ENCODE data around the gene NT5DC4.
"Not testable (repeated sequence)": the region's sequence is repeated elsewhere in the genome, so short reads cannot be mapped to it uniquely, and the experiment has no call there.

NT5DC4 gene

DNA sequence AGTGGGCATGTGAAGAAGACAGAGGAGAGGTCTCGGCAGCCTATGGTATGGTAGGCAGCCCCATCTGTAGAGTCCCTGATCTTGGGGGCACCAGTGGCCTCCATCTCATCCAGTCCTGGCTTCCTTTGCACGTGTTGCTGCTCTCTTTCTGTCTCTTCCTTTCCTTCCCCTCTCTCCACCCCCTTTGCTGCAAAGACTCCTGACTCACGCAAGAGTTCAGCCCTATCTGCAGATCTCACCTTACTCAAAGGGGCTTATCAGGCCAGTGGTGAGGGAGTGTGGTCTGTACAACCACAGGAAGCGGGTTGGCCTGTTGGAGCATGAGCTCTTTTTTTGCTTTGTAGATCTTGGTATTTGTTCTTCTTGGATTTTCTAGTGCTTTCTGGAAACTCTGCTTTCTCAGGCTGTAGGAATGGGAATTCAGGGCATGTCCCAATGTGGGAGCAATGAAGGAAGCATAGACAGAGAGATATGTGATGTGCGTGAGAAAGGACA, 14.6 kb upstream of the NT5DC4 start:
- H3K4me3 ChIP-seq (ENCODE audit: low read length): no peak overlapping the region
- H3K4me1 ChIP-seq (ENCODE audit: control insufficient read depth, insufficient read depth, low read length): peaks cover 3% of the 10 kb centered on the region

GRCh38 chr2:112706947-112707346, 13.9 kb upstream of the NT5DC4 start:
- H3K36me3 ChIP-seq (ENCODE audit: control insufficient read depth, insufficient read depth, low read length); H3K27me3 ChIP-seq (ENCODE audit: control insufficient read depth, insufficient read depth, low read length); H3K4me3 ChIP-seq (ENCODE audit: low read length); H3K9me3 ChIP-seq (ENCODE audit: control insufficient read depth, low read length); H3K9ac ChIP-seq (ENCODE audit: low read length); H3K4me1 ChIP-seq (ENCODE audit: control insufficient read depth, insufficient read depth, low read length): not testable (repeated sequence)

More for the DNA sequence above, 14.6 kb upstream of the NT5DC4 start:
- no peaks in the 10 kb centered on the region for H3K27me3 ChIP-seq (ENCODE audit: control insufficient read depth, insufficient read depth, low read length)
- H3K36me3 ChIP-seq (ENCODE audit: control insufficient read depth, insufficient read depth, low read length): no peaks in the 10 kb centered on the region
- no peak overlapping the region for H3K9ac ChIP-seq (ENCODE audit: low read length)
- H3K9me3 ChIP-seq (ENCODE audit: control insufficient read depth, low read length): no peaks in the 10 kb centered on the region

DNA sequence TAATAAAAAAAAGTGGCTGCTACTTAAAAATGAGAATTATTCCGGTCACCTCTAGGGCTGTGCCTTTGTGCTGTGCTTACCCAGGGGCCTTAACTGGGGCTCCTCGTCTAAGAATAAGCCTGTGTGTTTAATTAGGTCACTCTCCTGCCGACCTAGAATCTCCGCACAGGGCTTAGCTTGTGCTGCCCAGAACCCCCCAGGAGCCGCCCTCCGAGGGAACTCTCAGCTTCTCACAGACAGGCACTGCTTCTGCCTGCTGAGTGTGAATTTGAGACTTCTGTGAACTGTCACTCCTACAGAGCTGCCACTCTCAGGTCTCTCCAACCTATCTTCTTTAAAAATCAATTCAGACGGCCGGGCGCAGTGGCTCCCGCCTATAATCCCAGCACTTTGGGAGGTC, 11.9 kb upstream of the NT5DC4 start:
- peaks cover 3% of the 10 kb centered on the region for H3K4me1 ChIP-seq (ENCODE audit: control insufficient read depth, insufficient read depth, low read length)
- no peaks in the 10 kb centered on the region for H3K9me3 ChIP-seq (ENCODE audit: control insufficient read depth, low read length)
- H3K36me3 ChIP-seq (ENCODE audit: control insufficient read depth, insufficient read depth, low read length): no peaks in the 10 kb centered on the region
- no peak overlapping the region for H3K4me3 ChIP-seq (ENCODE audit: low read length)
- H3K27me3 ChIP-seq (ENCODE audit: control insufficient read depth, insufficient read depth, low read length): no peaks in the 10 kb centered on the region
- H3K9ac ChIP-seq (ENCODE audit: low read length): no peak overlapping the region

DNA sequence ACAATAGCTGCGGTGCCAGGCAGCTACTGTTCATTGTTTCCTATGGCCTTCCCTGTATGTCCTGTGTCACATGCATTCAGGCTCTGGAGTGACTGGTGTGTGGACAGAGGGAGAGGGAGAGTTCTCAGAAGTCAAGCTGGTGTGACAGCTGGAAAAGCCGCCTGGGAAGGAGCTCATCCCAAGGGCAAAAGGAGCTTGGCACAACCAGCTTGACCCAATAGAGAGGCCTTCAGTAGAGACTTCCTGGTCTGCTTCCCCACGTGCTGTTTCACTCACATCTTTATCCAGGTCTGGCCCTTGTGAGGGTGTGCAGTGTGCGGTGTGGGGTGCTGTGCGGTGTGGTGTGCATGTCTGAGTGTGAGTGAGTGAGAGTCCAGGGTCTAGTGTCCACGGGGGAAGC, 11.1 kb upstream of the NT5DC4 start:
- H3K9me3 ChIP-seq (ENCODE audit: control insufficient read depth, low read length): no peaks in the 10 kb centered on the region
- peaks cover 3% of the 10 kb centered on the region for H3K4me1 ChIP-seq (ENCODE audit: control insufficient read depth, insufficient read depth, low read length)
- H3K36me3 ChIP-seq (ENCODE audit: control insufficient read depth, insufficient read depth, low read length): no peaks in the 10 kb centered on the region
- H3K4me3 ChIP-seq (ENCODE audit: low read length): no peak overlapping the region
- no peak overlapping the region for H3K9ac ChIP-seq (ENCODE audit: low read length)
- H3K27me3 ChIP-seq (ENCODE audit: control insufficient read depth, insufficient read depth, low read length): no peaks in the 10 kb centered on the region

DNA sequence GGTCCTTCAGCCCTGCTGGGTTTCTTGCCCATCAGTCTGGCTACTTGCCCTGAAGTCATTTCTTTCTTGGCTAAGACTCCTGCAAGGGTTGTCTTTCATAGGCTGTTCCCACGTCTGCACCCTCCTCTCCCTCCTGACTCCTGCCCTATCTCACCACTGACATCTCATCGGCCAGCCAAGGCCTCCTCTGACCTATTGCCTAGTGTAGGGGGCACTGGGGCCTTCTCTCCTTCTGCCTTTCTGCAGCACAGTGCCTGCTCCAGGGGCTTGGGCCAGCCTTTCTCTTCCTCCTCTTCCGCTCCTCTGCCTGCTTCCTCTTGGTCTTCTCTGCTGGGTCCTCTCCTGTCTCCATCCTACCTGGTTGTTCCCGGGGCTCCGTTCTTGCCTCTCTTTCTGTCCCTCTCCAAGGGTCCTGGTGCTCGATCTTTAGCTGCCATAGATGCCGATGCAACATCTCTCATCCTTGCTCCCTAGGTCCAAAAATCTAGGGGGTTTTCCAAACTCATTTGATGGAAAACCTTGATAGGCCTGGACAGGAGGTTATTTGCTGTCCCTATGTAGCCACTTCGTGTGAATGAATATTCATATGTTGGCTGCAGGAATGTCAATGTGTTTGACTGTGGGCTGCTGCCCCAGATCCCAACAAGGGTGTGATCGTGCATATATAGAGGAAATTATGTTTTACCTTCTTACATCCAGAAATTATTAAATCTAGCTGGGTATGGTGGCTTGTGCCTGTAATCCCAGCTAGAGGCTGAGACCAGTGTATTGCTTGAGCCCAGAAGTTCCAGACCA, 9.7 kb upstream of the NT5DC4 start:
- Histone ChIP-seq H3K9me3 (ENCODE audit: control insufficient read depth, low read length) (no peaks in the 10 kb centered on the region), H3K27me3 (ENCODE audit: control insufficient read depth, insufficient read depth, low read length) (no peaks in the 10 kb centered on the region), H3K4me1 (ENCODE audit: control insufficient read depth, insufficient read depth, low read length) (peaks cover 1% of the 10 kb centered on the region), H3K36me3 (ENCODE audit: control insufficient read depth, insufficient read depth, low read length) (no peaks in the 10 kb centered on the region), H3K4me3 (ENCODE audit: low read length) (no peak overlapping the region), H3K9ac (ENCODE audit: low read length) (no peak overlapping the region)

- Histone ChIP-seq H3K9ac (ENCODE audit: low read length) (no peak overlapping the region), H3K36me3 (ENCODE audit: control insufficient read depth, insufficient read depth, low read length) (no peaks in the 10 kb centered on the region), H3K9me3 (ENCODE audit: control insufficient read depth, low read length) (no peaks in the 10 kb centered on the region), H3K4me1 (ENCODE audit: control insufficient read depth, insufficient read depth, low read length) (no peaks in the 10 kb centered on the region), H3K27me3 (ENCODE audit: control insufficient read depth, insufficient read depth, low read length) (no peaks in the 10 kb centered on the region), H3K4me3 (ENCODE audit: low read length) (no peak overlapping the region)
These were observed 8.4 kb upstream of the NT5DC4 start for GRCh38 chr2:112712465-112712864.

DNA sequence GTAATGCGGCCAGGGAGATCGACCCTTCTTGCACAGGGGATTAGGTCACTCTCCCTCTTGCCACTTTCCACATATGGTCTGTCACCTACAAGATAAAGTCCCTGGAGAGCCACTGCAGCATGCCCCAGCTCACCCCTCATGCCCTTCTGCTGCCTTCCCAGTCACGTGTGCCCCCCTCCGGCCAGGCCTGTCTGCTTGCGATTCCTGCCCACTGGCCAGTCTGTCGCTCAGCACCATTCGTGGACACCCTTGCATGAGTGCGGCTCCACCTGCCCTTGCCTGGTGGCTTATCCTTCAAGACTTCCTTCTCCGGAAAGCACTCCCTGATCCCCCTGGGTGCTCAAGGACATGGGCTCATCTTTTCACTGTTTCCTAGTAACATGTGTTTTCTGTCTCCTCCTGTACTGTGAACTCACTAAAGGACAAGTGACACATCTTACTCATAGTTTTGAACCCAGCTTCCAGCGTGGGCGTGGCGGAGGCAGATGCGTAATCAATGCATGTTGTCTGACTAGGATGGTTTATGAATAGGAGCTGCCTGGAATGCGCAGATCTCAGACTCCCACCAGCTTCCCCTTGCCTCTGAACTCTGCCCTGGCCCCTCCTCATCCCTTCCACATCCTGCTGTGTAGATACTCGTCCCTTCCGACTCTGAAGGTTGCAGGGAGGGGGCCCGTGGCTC, 7.8 kb upstream of the NT5DC4 start:
- H3K9ac ChIP-seq (ENCODE audit: low read length): no peak overlapping the region
- no peaks in the 10 kb centered on the region for H3K27me3 ChIP-seq (ENCODE audit: control insufficient read depth, insufficient read depth, low read length)
- H3K4me1 ChIP-seq (ENCODE audit: control insufficient read depth, insufficient read depth, low read length): no peaks in the 10 kb centered on the region
- no peak overlapping the region for H3K4me3 ChIP-seq (ENCODE audit: low read length)
- H3K36me3 ChIP-seq (ENCODE audit: control insufficient read depth, insufficient read depth, low read length): no peaks in the 10 kb centered on the region
- no peaks in the 10 kb centered on the region for H3K9me3 ChIP-seq (ENCODE audit: control insufficient read depth, low read length)

DNA sequence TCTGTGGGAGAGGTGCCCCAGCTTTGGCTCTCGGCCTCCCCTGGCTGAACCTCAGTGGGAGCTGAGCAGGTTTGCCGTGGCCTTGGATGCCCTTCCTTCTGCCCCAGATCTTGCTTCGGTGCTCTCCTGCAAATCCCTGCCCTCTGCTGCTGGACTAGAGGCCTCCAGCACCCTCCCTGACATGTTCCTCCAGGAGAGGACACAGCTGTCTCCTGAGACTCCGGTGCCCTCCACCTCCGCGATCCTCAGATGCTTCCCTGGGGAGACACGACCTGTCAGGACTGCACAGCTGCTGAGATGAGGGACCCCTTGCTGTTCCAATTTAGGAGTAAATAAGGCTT, 7.3 kb upstream of the NT5DC4 start:
- Histone ChIP-seq H3K9ac (ENCODE audit: low read length) (no peak overlapping the region), H3K4me3 (ENCODE audit: low read length) (no peak overlapping the region), H3K27me3 (ENCODE audit: control insufficient read depth, insufficient read depth, low read length) (no peaks in the 10 kb centered on the region), H3K36me3 (ENCODE audit: control insufficient read depth, insufficient read depth, low read length) (no peaks in the 10 kb centered on the region), H3K9me3 (ENCODE audit: control insufficient read depth, low read length) (no peaks in the 10 kb centered on the region), H3K4me1 (ENCODE audit: control insufficient read depth, insufficient read depth, low read length) (no peaks in the 10 kb centered on the region)

DNA sequence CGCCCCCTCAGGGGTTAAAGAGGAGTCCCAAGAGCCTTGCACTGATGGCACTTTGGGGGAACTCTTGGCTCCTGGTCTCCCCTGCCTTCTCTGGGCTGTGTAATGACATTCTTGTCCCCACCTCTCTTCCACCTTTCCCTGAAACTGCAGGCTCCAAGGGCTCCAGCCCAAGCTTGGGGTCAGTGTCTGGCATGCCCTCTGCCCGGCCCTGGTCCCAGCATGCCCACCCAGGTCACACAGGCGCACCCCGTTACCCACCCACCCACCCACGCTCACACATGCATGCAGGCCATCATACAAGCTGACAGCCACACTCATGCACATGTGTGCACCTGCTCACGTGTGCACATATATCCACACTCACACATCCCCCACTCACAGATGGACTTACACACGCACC, 6.9 kb upstream of the NT5DC4 start:
- Histone ChIP-seq H3K36me3 (ENCODE audit: control insufficient read depth, insufficient read depth, low read length) (no peaks in the 10 kb centered on the region), H3K9me3 (ENCODE audit: control insufficient read depth, low read length) (no peaks in the 10 kb centered on the region), H3K9ac (ENCODE audit: low read length) (no peak overlapping the region), H3K4me1 (ENCODE audit: control insufficient read depth, insufficient read depth, low read length) (no peaks in the 10 kb centered on the region), H3K27me3 (ENCODE audit: control insufficient read depth, insufficient read depth, low read length) (no peaks in the 10 kb centered on the region), H3K4me3 (ENCODE audit: low read length) (no peak overlapping the region)

- Histone ChIP-seq H3K27me3 (ENCODE audit: control insufficient read depth, insufficient read depth, low read length) (no peaks in the 10 kb centered on the region), H3K36me3 (ENCODE audit: control insufficient read depth, insufficient read depth, low read length) (no peaks in the 10 kb centered on the region), H3K4me3 (ENCODE audit: low read length) (no peak overlapping the region), H3K4me1 (ENCODE audit: control insufficient read depth, insufficient read depth, low read length) (no peaks in the 10 kb centered on the region), H3K9ac (ENCODE audit: low read length) (no peak overlapping the region), H3K9me3 (ENCODE audit: control insufficient read depth, low read length) (no peaks in the 10 kb centered on the region)
These were observed 6.5 kb upstream of the NT5DC4 start for GRCh38 chr2:112714331-112714730.

DNA sequence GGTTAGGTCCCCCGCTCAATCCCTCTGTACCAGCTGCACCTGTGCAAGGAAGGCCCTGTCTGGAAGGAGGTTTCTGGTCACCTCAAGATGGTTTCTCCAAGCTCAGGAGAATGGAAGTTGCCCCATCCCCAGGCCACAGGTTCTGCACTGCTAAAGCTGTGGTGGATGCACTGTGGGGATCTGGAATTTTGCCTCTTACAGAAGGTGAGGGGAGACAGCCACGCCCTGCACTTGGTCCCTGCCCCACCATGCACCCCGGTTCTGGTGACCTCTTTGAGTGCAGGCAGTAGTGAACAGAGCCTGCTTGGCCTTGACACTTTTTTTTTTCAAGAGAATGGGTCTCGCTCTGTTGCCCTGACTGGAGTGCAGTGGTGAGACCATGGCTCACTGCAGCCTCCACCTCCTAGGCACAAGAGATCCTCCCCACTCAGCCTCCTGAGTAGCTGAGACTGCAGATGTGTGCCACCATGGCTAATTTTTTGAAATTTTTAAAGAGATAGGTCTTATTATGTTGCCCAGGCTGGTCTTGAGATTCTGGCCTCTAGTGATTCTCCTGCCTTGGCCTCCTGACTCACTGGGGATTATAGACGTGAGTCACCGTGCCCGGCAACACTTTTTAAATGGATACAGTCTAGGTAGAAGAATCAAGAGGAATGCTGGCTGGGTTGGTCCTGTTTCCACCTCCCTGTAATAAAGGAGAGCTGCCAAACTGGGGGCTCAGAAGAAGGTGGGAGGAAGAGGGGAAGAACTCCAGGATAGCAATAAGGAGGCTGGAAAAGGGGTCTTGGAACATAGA, 5.8 kb upstream of the NT5DC4 start:
- H3K9me3 ChIP-seq (ENCODE audit: control insufficient read depth, low read length): no peaks in the 10 kb centered on the region
- no peaks in the 10 kb centered on the region for H3K36me3 ChIP-seq (ENCODE audit: control insufficient read depth, insufficient read depth, low read length)
- no peak overlapping the region for H3K4me3 ChIP-seq (ENCODE audit: low read length)
- H3K9ac ChIP-seq (ENCODE audit: low read length): no peak overlapping the region
- no peaks in the 10 kb centered on the region for H3K27me3 ChIP-seq (ENCODE audit: control insufficient read depth, insufficient read depth, low read length)
- H3K4me1 ChIP-seq (ENCODE audit: control insufficient read depth, insufficient read depth, low read length): no peaks in the 10 kb centered on the region

DNA sequence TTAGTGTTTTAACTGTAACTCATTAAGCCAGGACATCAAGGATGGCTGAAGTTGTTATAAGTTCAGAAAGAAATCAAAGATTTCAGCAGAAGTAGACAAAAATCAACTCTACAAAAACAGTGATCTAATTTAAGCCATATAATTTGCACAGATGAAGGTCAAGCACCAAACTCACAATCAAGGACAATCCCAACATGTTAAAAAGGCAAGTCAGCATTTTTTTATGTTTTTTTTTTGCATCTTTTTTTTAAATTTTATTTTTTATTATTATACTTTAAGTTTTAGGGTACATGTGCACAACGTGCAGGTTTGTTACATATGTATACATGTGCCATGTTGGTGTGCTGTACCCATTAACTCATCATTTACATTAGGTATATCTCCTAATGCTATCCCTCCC, 4.7 kb upstream of the NT5DC4 start:
- H3K36me3 ChIP-seq (ENCODE audit: control insufficient read depth, insufficient read depth, low read length); H3K27me3 ChIP-seq (ENCODE audit: control insufficient read depth, insufficient read depth, low read length); H3K9me3 ChIP-seq (ENCODE audit: control insufficient read depth, low read length); H3K4me1 ChIP-seq (ENCODE audit: control insufficient read depth, insufficient read depth, low read length); H3K9ac ChIP-seq (ENCODE audit: low read length); H3K4me3 ChIP-seq (ENCODE audit: low read length): not testable (repeated sequence)
